Measurements from ENCODE around the gene PCCA.

PCCA gene

GRCh38 chr13:100175078-100175802 lies 86.3 kb downstream of the PCCA start:
- intact Hi-C loops (cut with DNase I; ENCODE audit: low total_unique reads) = no loop called here
- TF ChIP-seq CTCF (IDR thresholded peaks at IDR 0.05) = no peak

GRCh38 chr13:100175803-100176182 lies 86.9 kb downstream of the PCCA start:
- H3K4me1 ChIP-seq = peaks cover 0 to 4% (median 2%) of the 10 kb centered on the region in 4 donors
- intact Hi-C loops (cut with DNase I; ENCODE audit: low total_unique reads) = no loop called here
- H3K27ac ChIP-seq = no peak overlapping the region
- no peaks in the 10 kb centered on the region for H3K36me3 ChIP-seq
- DNase-seq = no peak
- no peak for TF ChIP-seq CTCF (IDR thresholded peaks at IDR 0.05)
- H3K9me3 ChIP-seq = no peaks in the 10 kb centered on the region
- no peak overlapping the region for H3K4me3 ChIP-seq
- no peaks in the 10 kb centered on the region for H3K27me3 ChIP-seq

More at GRCh38 chr13:100175078-100175802, 86.3 kb downstream of the PCCA start:
- no peak overlapping the region for H3K4me3 ChIP-seq
- H3K4me1 ChIP-seq = peaks cover 0 to 4% (median 2%) of the 10 kb centered on the region in 4 donors
- no peaks in the 10 kb centered on the region for H3K27me3 ChIP-seq
- H3K36me3 ChIP-seq = no peaks in the 10 kb centered on the region
- no peaks in the 10 kb centered on the region for H3K9me3 ChIP-seq
- H3K27ac ChIP-seq = no peak overlapping the region
- DNase-seq = no peak

- TF ChIP-seq CTCF (IDR thresholded peaks at IDR 0.05) = no peak
- DNase-seq = no peak
- intact Hi-C loops (cut with DNase I; ENCODE audit: low total_unique reads) = no loop called here
- H3K27me3 ChIP-seq = no peaks in the 10 kb centered on the region
- H3K4me1 ChIP-seq = peaks cover 0 to 4% (median 2%) of the 10 kb centered on the region in 4 donors
- H3K4me3 ChIP-seq = no peak overlapping the region
- no peaks in the 10 kb centered on the region for H3K9me3 ChIP-seq
- no peaks in the 10 kb centered on the region for H3K36me3 ChIP-seq
- H3K27ac ChIP-seq = no peak overlapping the region
Observed at GRCh38 chr13:100176801-100177400, 88.0 kb downstream of the PCCA start.

- Histone ChIP-seq H3K4me3 (no peak overlapping the region), H3K27ac (no peak overlapping the region), H3K27me3 (no peaks in the 10 kb centered on the region), H3K9me3 (no peaks in the 10 kb centered on the region), H3K4me1 (peaks cover 0 to 4% (median 2%) of the 10 kb centered on the region in 4 donors), H3K36me3 (no peaks in the 10 kb centered on the region)
- no peak for TF ChIP-seq CTCF (IDR thresholded peaks at IDR 0.05)
- intact Hi-C loops (cut with DNase I; ENCODE audit: low total_unique reads) = no loop called here
- DNase-seq = no peak
Observed at GRCh38 chr13:100178309-100178708, 89.4 kb downstream of the PCCA start.

GRCh38 chr13:100179276-100179675 lies 90.4 kb downstream of the PCCA start:
- H3K4me3 ChIP-seq = no peak overlapping the region
- intact Hi-C loops (cut with DNase I; ENCODE audit: low total_unique reads) = no loop called here

More at GRCh38 chr13:100179276-100179675, 90.4 kb downstream of the PCCA start:
- Histone ChIP-seq H3K27ac (no peak overlapping the region), H3K27me3 (no peaks in the 10 kb centered on the region), H3K4me1 (peaks cover 0 to 4% (median 2%) of the 10 kb centered on the region in 4 donors), H3K36me3 (no peaks in the 10 kb centered on the region), H3K9me3 (no peaks in the 10 kb centered on the region)
- no peak for DNase-seq
- TF ChIP-seq CTCF (IDR thresholded peaks at IDR 0.05) = no peak
